Stromal cell of bone marrow (primary cell): ENCODE measurements around the gene ZFP69.
"Not testable (repeated sequence)": the region's sequence is repeated elsewhere in the genome, so short reads cannot be mapped to it uniquely, and the experiment has no call there.

Experiments used
- DNase-seq: peaks from one replicate; pipeline ENCODE4 v3.0.0-alpha.2; 2012; ENCODE audit warnings: low read depth

Gene ZFP69

DNA sequence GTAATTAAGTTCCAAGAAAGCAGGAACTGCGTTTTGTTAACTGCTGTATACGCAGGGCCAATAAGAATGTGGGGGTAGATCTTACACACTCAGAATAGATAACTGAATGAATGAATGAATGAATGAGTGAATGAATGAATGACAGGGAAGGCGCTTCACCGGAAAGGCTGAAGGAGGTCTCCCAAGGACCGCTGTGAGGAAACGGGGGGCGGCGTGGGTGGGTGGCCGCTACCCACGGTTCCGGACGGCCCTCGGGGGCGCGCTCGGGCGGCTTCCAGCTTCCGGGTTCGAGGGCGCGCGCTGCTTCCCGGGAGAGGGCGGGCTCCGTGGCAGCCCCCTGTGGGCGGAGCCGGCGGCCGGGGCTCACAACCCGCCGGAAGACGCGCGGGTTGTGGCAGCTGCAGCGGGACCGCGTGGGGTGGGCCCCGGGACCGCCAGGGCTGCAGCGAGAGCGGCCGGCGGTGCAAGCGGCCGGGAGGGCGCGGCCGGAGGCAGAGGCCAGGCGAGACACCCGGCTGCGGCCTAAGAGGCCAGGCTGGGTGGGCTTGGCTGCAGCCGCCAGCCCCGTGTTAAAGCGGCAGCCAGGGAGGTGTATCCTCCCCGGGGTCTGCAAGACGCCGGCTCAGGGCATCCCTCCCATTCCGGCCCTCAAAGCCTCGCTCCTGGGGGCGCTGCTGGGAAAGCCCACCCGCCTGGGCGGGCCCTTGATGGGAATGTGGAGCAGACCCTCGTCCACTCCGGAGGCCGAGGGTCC lies at the start of gene ZFP69:
Gene ZFP69, plus strand, starts transcription at position 367 of the 754 bp plus-strand sequence. CDS start 2,072 bp downstream, outside the sequence.
- DNase-seq = peak; percentile 13

DNA sequence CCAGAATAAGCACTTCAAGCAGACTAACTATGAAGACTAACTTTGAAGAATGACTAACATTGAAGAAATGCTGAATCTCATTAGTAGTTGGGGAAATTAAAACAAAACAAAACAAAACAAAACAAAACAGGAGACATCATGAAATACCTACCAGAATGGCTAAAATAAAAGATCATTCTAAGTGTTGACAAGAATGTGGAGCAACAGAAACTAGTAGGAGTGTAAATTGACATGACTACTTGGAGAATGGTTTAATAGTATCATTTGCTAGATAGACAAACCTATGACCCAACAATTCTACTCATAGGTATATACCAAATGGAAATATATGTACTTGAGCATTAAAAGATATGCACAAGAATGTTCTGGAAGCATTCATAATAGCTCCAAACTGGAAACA lies 45.7 kb upstream of the ZFP69 start:
- no peak for DNase-seq

- no peak for DNase-seq
These were observed 44.3 kb upstream of the ZFP69 start for GRCh38 chr1:40432644-40433390.

GRCh38 chr1:40435471-40435870 lies 41.6 kb upstream of the ZFP69 start:
- peak; percentile 18 for DNase-seq

GRCh38 chr1:40435876-40436275 lies 41.2 kb upstream of the ZFP69 start:
- peak; percentile 18 for DNase-seq

- DNase-seq = no peak
These were observed 38.6 kb upstream of the ZFP69 start for GRCh38 chr1:40438391-40439015.

- DNase-seq = no peak
These were observed 37.8 kb upstream of the ZFP69 start for GRCh38 chr1:40439247-40439646.

DNA sequence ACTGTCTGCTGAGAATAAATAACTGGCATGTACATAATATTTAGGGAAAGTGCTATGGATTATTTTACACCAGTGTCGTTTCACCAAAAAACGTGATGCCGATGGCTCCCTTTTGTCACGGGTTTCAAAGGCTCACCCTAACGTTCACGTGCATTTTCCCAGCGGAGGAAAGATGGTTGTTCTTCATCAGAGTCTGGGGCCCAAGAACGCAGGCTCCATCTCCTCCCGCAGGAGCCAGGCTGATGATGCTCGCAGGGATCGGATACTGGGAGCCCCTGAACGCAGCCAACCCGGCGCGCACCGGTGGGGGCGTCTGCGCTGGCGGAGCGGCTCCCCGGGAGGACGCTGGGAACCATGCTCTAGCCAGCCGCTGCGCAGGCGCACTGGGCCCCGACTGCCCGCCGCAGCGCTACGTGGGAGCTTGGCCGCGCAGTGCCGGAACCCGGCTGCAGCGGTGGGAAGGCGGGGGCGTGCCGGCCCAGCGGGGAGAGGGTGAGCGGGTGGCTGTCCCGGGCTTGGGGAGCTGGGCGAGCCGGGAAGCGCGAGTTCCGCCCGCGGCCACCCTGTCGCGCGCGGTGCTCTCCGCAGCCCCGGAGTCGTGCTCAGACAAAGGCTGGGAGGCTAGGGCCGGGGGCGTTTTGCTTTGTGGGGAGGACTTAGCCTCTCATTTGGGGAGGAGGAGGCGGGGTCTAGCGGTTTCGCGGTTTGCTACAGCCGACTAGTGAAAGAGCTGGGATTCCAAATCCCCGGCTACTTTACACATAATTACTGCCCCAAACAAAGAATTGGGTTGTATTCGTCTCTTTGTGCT lies 27.2 kb upstream of the ZFP69 start, which contains the start of gene ZFP69B:
Gene ZFP69B, plus strand, starts transcription at position 793 of the 811 bp plus-strand sequence. CDS start 486 bp downstream, outside the sequence.
- peak; percentile 76 for DNase-seq

DNA sequence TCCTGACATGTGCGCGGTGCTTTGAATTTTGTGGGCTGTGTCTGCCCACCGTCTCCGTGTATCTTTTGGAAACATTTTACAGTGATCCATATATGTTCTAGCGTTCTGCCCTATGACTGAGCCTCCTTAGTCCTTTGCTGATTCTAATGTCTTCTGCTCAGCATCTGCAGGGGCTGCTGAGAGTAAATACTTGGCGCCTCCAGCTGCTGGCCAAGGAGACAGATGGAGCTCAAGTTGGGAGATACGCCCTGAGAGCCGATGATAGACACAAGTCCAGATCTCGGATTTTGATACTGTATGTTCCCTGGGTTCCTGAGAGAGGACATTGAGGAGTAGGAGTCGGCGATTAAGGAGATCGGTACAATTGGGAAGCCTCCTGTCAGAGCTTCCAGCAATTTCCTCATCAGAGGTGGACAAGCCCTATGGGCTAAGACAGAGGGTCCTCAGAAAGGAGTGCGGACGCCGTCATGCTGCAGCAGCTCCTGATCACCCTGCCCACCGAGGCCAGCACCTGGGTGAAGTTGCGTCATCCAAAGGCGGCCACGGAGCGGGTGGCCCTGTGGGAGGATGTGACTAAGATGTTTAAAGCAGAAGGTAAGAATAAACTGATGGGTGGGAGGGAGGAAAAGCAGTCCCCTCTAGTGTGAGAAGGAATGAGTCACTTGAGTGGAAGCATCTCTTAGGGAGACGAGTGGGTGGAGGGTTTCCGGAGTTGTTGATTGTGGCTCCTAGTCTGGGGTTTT lies 26.4 kb upstream of the ZFP69 start:
- peak; percentile 10 for DNase-seq

- DNase-seq = no peak
These were observed 25.9 kb upstream of the ZFP69 start for GRCh38 chr1:40451238-40451585.

DNA sequence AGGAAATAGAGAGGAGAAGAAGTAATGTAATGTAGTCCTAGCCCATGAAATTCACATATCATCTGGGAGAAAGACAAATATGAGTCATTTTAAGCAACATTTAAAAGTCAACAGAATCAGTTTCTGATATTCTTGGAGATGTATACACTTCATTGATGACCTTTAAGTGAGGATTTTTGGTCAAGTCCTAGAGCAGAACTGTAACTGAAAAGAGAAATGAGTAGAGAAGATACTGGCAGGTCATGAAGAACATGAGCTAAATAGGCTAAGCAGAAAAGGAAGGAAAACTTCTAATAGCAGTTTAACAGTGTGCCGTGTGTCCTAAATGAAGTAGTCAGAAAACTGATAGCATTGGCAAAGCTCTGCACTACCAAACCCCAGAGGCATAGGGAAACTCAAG lies 22.2 kb upstream of the ZFP69 start:
- no peak for DNase-seq

DNA sequence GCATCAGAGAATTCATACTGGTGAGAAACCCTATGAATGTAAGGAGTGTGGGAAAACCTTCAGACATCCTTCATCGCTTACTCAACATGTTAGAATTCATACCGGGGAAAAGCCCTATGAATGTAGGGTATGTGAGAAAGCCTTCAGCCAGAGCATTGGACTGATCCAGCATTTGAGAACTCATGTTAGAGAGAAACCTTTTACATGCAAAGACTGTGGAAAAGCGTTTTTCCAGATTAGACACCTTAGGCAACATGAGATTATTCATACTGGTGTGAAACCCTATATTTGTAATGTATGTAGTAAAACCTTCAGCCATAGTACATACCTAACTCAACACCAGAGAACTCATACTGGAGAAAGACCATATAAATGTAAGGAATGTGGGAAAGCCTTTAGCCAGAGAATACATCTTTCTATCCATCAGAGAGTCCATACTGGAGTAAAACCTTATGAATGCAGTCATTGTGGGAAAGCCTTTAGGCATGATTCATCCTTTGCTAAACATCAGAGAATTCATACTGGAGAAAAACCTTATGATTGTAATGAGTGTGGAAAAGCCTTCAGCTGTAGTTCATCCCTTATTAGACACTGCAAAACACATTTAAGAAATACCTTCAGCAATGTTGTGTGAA lies 14.0 kb upstream of the ZFP69 start:
- no peak for DNase-seq

DNA sequence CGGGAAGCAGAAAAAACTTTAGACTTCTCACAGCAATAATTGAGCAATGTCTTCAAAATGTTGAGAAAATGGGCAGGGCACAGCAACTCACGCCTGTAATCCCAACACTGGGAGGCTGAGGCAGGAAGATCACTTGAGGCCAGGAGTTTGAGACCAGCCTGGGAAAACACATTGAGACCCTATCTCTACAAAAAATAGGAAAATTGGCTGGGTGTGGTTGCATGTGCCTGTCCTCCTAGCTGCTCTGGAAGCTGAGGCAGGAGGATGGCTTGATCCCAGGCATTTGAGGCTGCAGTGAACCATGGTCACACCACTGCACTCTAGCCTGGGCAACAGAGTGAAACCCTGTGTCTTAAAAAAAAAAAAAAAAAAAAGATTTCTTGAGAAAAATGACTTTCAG lies 7.8 kb upstream of the ZFP69 start:
- DNase-seq = no peak

DNA sequence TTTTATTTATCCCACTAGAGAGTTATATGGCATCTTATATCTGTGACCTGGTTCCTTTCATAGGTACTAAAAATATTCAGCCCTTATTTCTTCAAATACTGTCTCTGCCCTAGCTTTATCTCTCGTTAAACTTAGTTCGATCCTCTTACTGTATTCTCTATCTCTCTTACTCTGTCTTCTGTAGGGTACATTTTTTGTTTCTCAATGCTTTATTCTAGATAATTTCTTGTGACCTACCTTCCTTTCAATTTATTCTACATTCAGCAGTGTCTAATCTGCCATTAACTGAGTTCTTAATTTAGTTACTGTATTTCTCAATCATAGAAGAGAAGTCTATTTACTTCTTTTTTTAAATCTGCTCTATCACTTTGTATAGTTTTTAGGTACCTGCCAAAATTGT lies 1.8 kb upstream of the ZFP69 start:
- no peak for DNase-seq

DNA sequence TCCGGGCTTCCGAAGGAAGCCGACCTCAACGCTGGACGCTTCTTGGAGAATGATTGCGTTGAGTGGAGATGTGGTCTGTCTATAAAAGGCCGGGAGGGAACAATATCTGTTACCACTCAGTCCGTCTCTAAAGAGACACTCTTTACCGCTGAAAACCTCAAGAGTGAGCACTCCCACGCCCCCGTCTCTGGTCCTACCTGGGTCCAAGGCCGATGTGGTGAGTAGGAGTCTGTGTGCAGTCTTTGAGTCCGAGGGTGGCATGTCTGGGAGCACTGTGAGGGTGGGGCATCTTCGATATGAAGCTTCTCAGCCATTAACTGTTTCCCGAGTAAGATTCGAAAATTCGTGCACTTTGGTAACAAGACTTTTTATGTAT lies 576 bp downstream of the ZFP69 start:
- no peak for DNase-seq

DNA sequence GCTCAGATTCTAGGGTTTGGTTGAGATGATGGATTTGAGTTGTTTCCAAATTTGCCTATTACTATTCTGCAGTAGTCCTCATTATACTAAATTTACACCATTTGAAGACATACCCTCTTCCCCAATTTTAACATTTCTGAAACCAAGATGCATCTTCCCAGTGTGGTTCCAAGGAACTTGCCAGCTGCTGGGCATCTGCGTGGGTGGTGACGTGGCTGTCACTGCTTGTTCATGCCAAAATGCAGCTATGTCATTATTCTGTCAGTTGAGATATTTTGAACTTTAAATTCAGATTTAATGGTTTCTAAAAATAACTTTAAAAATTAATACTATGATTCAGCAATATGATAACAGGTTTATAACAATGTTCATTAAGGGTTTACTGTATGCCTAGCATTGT lies 1.2 kb downstream of the ZFP69 start:
- DNase-seq = no peak

DNA sequence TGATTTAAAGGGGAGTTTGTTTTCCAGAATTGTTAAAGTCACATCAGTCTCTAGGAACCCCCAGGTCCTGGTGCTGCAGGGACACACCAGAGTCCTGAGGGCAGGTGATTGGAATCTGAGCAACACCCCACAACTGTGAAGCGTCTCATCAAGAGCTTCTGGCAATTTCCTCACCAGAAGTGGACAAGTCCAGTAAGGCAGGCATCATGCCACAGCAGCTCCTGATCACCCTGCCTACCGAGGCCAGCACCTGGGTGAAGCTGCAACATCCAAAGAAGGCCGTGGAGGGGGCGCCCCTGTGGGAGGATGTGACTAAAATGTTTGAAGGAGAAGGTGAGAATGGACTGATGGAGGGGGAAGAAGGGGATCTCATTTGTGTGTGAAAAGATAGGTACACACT lies 2.1 kb downstream of the ZFP69 start:
- no peak for DNase-seq

DNA sequence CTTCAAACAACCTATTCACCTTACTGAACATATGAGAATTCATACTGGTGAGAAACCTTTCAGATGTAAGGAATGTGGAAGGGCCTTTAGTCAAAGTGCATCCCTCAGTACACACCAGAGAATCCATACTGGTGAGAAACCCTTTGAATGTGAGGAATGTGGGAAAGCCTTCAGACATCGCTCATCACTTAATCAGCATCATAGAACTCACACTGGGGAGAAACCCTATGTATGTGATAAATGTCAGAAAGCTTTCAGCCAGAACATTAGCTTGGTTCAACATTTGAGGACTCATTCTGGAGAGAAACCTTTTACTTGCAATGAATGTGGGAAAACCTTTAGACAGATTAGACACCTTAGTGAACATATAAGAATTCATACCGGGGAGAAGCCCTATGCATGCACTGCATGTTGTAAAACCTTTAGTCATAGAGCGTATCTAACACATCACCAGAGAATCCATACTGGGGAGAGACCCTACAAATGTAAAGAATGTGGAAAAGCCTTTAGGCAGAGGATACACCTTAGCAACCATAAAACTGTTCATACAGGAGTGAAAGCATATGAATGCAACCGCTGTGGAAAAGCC lies 18.3 kb downstream of the ZFP69 start:
- no peak for DNase-seq

DNA sequence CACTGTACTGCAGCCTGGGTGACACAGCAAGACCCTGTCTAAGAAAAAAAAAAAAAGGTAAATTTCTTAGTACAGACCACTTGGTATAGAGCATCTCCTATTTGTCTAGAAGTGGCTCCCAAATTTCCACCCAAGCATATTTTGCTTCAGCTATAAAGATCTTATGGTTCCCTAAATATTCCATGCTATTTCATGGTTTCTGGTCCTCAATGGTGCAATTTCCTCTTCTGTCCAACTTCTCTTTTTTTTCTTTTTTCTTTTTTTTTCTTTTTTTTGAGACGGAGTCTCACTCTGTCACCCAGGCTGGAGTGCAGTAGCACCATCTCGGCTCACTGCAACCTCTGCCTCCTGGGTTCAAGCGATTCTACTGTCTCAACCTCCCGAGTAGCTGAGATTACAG lies 25.6 kb downstream of the ZFP69 start:
- not testable (repeated sequence) for DNase-seq

- no peak for DNase-seq
These were observed 30.9 kb downstream of the ZFP69 start for GRCh38 chr1:40507973-40508372.
